HepG2 (cell line): Measurements from ENCODE around the gene CAPG. TPM values are rescaled to one million over a fixed set of nuclear protein-coding genes. Genes with fewer than 3 reads are reported as not detected.

Experiments
- PRDM4 ChIP-seq: sonication (generic); formaldehyde crosslinking; IDR thresholded peaks from 2 replicates; pipeline ENCODE4 v1.9.0; 2021; ENCODE audit warnings: missing genetic modification reagents, borderline replicate concordance
- PTBP1 ChIP-seq: fragments of 200-400 bp; formaldehyde crosslinking; IDR thresholded peaks from 2 replicates; pipeline ENCODE4 v1.6.1; 2018; ENCODE audit warnings: low read length, low read depth; ENCODE audit not compliant: poor library complexity, severe bottlenecking
- SIX1 ChIP-seq: sonication (generic); formaldehyde crosslinking; IDR thresholded peaks from 2 replicates; pipeline ENCODE4 v1.4.0; 2020; ENCODE audit warnings: missing genetic modification reagents, borderline replicate concordance
- TAF15 ChIP-seq: fragments of 200-400 bp; formaldehyde crosslinking; IDR thresholded peaks from one replicate; pipeline ENCODE4 v1.6.1; 2018; ENCODE audit warnings: mild to moderate bottlenecking, low read depth, low read length; ENCODE audit not compliant: poor library complexity, severe bottlenecking
- TBX2 ChIP-seq: sonication (generic); formaldehyde crosslinking; IDR thresholded peaks from 2 replicates; pipeline ENCODE4 v1.5.0; 2020; ENCODE audit warnings: missing genetic modification reagents, mild to moderate bottlenecking, borderline replicate concordance
- TEF ChIP-seq: sonication (generic); formaldehyde crosslinking; IDR thresholded peaks from 2 replicates; pipeline ENCODE4 v1.5.0; 2020; ENCODE audit warnings: missing genetic modification reagents
- ZFP36L1 ChIP-seq: sonication (generic); formaldehyde crosslinking; IDR thresholded peaks from 2 replicates; pipeline ENCODE4 v1.8.0; 2022; ENCODE audit warnings: mild to moderate bottlenecking, missing genetic modification reagents, moderate library complexity
- ZFP41 ChIP-seq: sonication (generic); formaldehyde crosslinking; IDR thresholded peaks from 2 replicates; pipeline ENCODE4 v1.4.0; 2020; ENCODE audit warnings: mild to moderate bottlenecking, missing genetic modification reagents, borderline replicate concordance
- ZNF335 ChIP-seq: sonication (generic); formaldehyde crosslinking; IDR thresholded peaks from 2 replicates; pipeline ENCODE4 v1.4.0; 2020; ENCODE audit warnings: missing genetic modification reagents
- polyA plus RNA-seq, 8 experiments: library from polyadenylated mRNA; depleted of rRNA in 3 of 8; stranded (reverse) in 7 of 8; unstranded in 1 of 8; fragments of >200 nt; fragmentation: Illumina TruSeq in 4 of 8; extraction: Trizol in 4 of 8; gene quantifications; 2 replicates each; pipeline versions ENCODE4 v1.2.1 to v1.2.3, GENCODE V29; 2011 to 2016; ENCODE audit warnings: low read depth in 4 of 8, missing spikeins in 1 of 8, mixed read lengths in 1 of 8; ENCODE audit not compliant: insufficient read depth in 1 of 8
- total RNA-seq, 5 experiments: library from RNA; depleted of rRNA; stranded (reverse); fragments of >200 nt; fragmentation: Illumina TruSeq; extraction: Trizol; gene quantifications; 2 replicates each; pipeline ENCODE4 v1.2.3, GENCODE V29; 2016; ENCODE audit warnings: low read depth in 1 of 5
- TF ChIP-seq, protein P1 (sequence below), 2 experiments: sonication (generic) in 1 of 2; formaldehyde crosslinking in 1 of 2; IDR thresholded peaks; 2 replicates each; pipeline versions ENCODE4 v1.4.0 to v1.6.1; 2016 to 2020; ENCODE audit warnings: borderline replicate concordance in 1 of 2, low read depth in 1 of 2, mild to moderate bottlenecking in 1 of 2, missing genetic modification reagents in 1 of 2
- TF ChIP-seq, protein P2 (sequence below): sonication (generic); formaldehyde crosslinking; IDR thresholded peaks from 2 replicates; pipeline ENCODE4 v1.8.1; 2023; ENCODE audit warnings: mild to moderate bottlenecking, missing genetic modification reagents
- TF ChIP-seq, protein P3 (sequence below): IDR thresholded peaks from 2 replicates; pipeline ENCODE4 v1.6.1; 2016; ENCODE audit warnings: low read depth
- TF ChIP-seq, protein P4 (sequence below): sonication (generic); formaldehyde crosslinking; IDR thresholded peaks from 2 replicates; pipeline ENCODE4 v1.5.1; 2020; ENCODE audit warnings: mild to moderate bottlenecking, missing genetic modification reagents

CAPG gene
- total and polyA plus RNA-seq, 2 of the 13 experiments (the other 11 are each of a cell fraction or from before 2014, with no cell fraction given), result 12.7 to 18.2 TPM

DNA sequence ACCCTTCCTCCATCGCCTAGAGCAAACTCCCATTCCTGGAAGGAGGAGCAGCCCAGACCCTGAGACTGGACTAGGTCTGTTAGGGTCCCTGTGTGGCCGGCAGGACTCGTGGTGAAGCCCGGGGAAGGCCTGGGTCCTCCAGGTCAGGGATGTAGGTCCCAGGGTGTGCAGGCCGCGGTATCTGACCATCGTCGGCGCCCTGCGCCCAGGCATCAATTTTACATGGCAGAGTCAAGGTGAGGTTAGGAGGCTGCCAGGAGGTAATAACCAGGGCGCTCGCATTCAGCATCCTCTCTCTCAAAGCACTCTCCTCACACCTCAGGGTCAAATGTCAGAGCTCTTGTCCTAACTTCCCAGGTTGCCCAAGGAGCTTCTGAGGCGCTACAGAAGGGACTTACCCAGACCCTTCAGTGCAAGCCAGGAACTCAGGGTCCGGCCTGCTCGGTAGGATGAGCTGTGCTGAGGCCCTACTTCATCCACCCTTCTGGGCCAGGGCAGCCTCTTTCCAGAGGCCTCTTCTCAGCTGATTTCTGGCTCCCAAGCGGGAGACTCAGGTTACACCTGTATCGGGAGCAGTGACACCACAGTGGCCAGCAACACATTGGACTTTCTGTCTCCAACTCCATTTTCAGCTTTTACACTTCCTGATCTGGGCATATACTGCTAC lies 9.0 kb upstream of the CAPG start (continued):
- TF ChIP-seq, protein P1, sequence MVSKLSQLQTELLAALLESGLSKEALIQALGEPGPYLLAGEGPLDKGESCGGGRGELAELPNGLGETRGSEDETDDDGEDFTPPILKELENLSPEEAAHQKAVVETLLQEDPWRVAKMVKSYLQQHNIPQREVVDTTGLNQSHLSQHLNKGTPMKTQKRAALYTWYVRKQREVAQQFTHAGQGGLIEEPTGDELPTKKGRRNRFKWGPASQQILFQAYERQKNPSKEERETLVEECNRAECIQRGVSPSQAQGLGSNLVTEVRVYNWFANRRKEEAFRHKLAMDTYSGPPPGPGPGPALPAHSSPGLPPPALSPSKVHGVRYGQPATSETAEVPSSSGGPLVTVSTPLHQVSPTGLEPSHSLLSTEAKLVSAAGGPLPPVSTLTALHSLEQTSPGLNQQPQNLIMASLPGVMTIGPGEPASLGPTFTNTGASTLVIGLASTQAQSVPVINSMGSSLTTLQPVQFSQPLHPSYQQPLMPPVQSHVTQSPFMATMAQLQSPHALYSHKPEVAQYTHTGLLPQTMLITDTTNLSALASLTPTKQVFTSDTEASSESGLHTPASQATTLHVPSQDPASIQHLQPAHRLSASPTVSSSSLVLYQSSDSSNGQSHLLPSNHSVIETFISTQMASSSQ (IDR thresholded peaks at IDR 0.05; ENCODE audit: low read depth), result no peak
- TF ChIP-seq, protein P1 (CRISPR knock-in tag; IDR thresholded peaks at IDR 0.05; ENCODE audit: borderline replicate concordance), result no peak
- no peak for TF ChIP-seq ZFP41
- TF ChIP-seq PRDM4 (CRISPR knock-in tag), result no peak
- TF ChIP-seq ZNF335, result no peak
- TF ChIP-seq SIX1 (CRISPR knock-in tag), result peak; percentile 77
- TF ChIP-seq ZFP36L1 (CRISPR knock-in tag), result peak; percentile 11; the same call in 1 of the 2 replicates
- TF ChIP-seq, protein P2, sequence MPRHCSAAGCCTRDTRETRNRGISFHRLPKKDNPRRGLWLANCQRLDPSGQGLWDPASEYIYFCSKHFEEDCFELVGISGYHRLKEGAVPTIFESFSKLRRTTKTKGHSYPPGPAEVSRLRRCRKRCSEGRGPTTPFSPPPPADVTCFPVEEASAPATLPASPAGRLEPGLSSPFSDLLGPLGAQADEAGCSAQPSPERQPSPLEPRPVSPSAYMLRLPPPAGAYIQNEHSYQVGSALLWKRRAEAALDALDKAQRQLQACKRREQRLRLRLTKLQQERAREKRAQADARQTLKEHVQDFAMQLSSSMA (CRISPR knock-in tag), result peak; percentile 60; the same call in 1 of the 2 replicates
- TF ChIP-seq TBX2, result no peak; the same call in 1 of the 2 replicates
- no peak for TF ChIP-seq TAF15
- TF ChIP-seq, protein P3, sequence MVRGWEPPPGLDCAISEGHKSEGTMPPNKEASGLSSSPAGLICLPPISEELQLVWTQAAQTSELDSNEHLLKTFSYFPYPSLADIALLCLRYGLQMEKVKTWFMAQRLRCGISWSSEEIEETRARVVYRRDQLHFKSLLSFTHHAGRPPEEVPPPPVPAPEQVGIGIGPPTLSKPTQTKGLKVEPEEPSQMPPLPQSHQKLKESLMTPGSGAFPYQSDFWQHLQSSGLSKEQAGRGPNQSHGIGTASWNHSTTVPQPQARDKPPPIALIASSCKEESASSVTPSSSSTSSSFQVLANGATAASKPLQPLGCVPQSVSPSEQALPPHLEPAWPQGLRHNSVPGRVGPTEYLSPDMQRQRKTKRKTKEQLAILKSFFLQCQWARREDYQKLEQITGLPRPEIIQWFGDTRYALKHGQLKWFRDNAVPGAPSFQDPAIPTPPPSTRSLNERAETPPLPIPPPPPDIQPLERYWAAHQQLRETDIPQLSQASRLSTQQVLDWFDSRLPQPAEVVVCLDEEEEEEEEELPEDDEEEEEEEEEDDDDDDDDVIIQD (CRISPR knock-in tag), result 0 out of 2 replicates have a peak, but pooled peaks have one; percentile 10
- TF ChIP-seq TEF (CRISPR knock-in tag), result no peak
- no peak for TF ChIP-seq PTBP1
- TF ChIP-seq, protein P4, sequence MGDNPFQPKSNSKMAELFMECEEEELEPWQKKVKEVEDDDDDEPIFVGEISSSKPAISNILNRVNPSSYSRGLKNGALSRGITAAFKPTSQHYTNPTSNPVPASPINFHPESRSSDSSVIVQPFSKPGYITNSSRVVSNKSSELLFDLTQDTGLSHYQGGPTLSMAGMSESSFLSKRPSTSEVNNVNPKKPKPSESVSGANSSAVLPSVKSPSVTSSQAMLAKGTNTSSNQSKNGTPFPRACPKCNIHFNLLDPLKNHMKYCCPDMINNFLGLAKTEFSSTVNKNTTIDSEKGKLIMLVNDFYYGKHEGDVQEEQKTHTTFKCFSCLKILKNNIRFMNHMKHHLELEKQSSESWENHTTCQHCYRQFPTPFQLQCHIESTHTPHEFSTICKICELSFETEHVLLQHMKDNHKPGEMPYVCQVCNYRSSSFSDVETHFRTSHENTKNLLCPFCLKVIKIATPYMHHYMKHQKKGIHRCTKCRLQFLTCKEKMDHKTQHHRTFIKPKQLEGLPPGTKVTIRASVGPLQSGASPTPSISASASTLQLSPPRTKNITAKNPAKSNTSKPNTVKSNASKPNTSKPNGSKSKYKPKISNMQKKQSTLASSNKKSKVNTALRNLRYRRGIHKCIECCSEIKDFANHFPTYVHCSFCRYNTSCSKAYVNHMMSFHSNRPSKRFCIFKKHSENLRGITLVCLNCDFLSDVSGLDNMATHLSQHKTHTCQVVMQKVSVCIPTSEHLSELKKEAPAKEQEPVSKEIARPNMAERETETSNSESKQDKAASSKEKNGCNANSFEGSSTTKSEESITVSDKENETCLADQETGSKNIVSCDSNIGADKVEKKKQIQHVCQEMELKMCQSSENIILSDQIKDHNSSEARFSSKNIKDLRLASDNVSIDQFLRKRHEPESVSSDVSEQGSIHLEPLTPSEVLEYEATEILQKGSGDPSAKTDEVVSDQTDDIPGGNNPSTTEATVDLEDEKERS (CRISPR knock-in tag), result no peak
